Right atrium auricular region (tissue), 2 donors: ENCODE data around the gene CA14. TPM values are rescaled to one million over a fixed set of nuclear protein-coding genes. Genes with fewer than 3 reads are reported as not detected.

Source experiments
- DNase-seq: peaks from one replicate; pipeline ENCODE4 v3.0.0-alpha.2; 2019; ENCODE audit warnings: low spot score
- H3K27ac ChIP-seq, 2 donors: fragments of 200-600 bp; sonication (generic); 1 replicate in 1 of 2; 2 replicates in 1 of 2; pipeline ENCODE4 v1.5.1; 2016 to 2019
- H3K27me3 ChIP-seq, 2 donors: fragments of 200-600 bp; sonication (generic); one replicate each; pipeline versions ENCODE4 v1.5.1 to v1.6.0; 2017 to 2019
- H3K36me3 ChIP-seq: fragments of 200-600 bp; sonication (generic); one replicate; pipeline ENCODE4 v1.5.1; 2016
- H3K4me1 ChIP-seq, 2 donors: fragments of 200-600 bp; sonication (generic); one replicate each; pipeline versions ENCODE4 v1.5.1 to v1.6.0; 2017 to 2019
- H3K4me3 ChIP-seq, 2 donors: fragments of 200-600 bp; sonication (generic); 1 replicate in 1 of 2; 2 replicates in 1 of 2; pipeline ENCODE4 v1.5.1; 2017 to 2019; ENCODE audit warnings: mild to moderate bottlenecking in 1 of 2, moderate library complexity in 1 of 2
- H3K9me3 ChIP-seq, 2 donors: fragments of 200-600 bp; sonication (generic); one replicate each; pipeline ENCODE4 v1.5.1; 2019
- CTCF ChIP-seq, 2 donors: fragments of 200-600 bp; sonication (generic); IDR thresholded peaks; one replicate each; pipeline ENCODE4 v1.5.1; 2019; ENCODE audit warnings: antibody characterized with exemption in 2 of 2
- total RNA-seq, 2 donors: library from RNA; depleted of rRNA; stranded (reverse); fragments of >200 nt; gene quantifications; one replicate each; pipeline ENCODE4 v1.1.0, GENCODE V29; 2016

CA14 gene
- total RNA-seq, 2 donors from 2014 or later = 4.2 to 5.7 TPM

GRCh38 chr1:150282558-150282958 is 25.0 kb downstream of the CA14 start:
- Histone ChIP-seq H3K4me1 (peaks cover 0 to 20% of the 10 kb centered on the region in 2 donors), H3K4me3 (peak overlapping the region; percentile 46 to 60), H3K9me3 (no peaks in the 10 kb centered on the region), H3K36me3 (peaks cover 15% of the 10 kb centered on the region), H3K27me3 (no peaks in the 10 kb centered on the region), H3K27ac (peak overlapping the region; percentile 90 to 98)
- no peak for DNase-seq
- no peak for TF ChIP-seq CTCF (IDR thresholded peaks at IDR 0.05)

- Histone ChIP-seq H3K4me1 (peaks cover 0 to 20% of the 10 kb centered on the region in 2 donors), H3K9me3 (no peaks in the 10 kb centered on the region), H3K27ac (peak overlapping the region; percentile 90 to 98), H3K4me3 (peak overlapping the region; percentile 46 to 60), H3K27me3 (no peaks in the 10 kb centered on the region), H3K36me3 (peaks cover 17% of the 10 kb centered on the region)
- no peak for DNase-seq
- no peak for TF ChIP-seq CTCF (IDR thresholded peaks at IDR 0.05)
These were observed 25.7 kb downstream of the CA14 start for GRCh38 chr1:150283260-150283659.

- Histone ChIP-seq H3K4me1 (peaks cover 0 to 7% of the 10 kb centered on the region in 2 donors), H3K36me3 (peaks cover 17% of the 10 kb centered on the region), H3K27ac (no peak overlapping the region), H3K9me3 (no peaks in the 10 kb centered on the region), H3K4me3 (no peak overlapping the region), H3K27me3 (no peaks in the 10 kb centered on the region)
- TF ChIP-seq CTCF (IDR thresholded peaks at IDR 0.05) = no peak
- no peak for DNase-seq
These were observed 30.8 kb downstream of the CA14 start for GRCh38 chr1:150288382-150288781.

- Histone ChIP-seq H3K36me3 (peaks cover 17% of the 10 kb centered on the region), H3K27ac (no peak overlapping the region), H3K27me3 (no peaks in the 10 kb centered on the region), H3K4me1 (peaks cover 0 to 8% of the 10 kb centered on the region in 2 donors), H3K9me3 (no peaks in the 10 kb centered on the region), H3K4me3 (no peak overlapping the region)
- no peak for DNase-seq
- no peak for TF ChIP-seq CTCF (IDR thresholded peaks at IDR 0.05)
These were observed 31.2 kb downstream of the CA14 start for GRCh38 chr1:150288822-150289221.

- Histone ChIP-seq H3K27me3 (no peaks in the 10 kb centered on the region), H3K27ac (peak within 1 kb of the TSS; percentile 83 to 84), H3K36me3 (peaks cover 23% of the 10 kb centered on the region), H3K4me3 (peak within 1 kb of the TSS; percentile 80 to 83), H3K9me3 (no peaks in the 10 kb centered on the region), H3K4me1 (peaks cover 0 to 13% of the 10 kb centered on the region in 2 donors)
- peak; percentile 93 for DNase-seq
- no peak for TF ChIP-seq CTCF (IDR thresholded peaks at IDR 0.05)
These were observed 36.1 kb downstream of the CA14 start, which contains the start of gene MRPS21 for GRCh38 chr1:150293433-150294253. Gene MRPS21, plus strand, starts transcription at chr1:150293861. Its CDS starts 506 bp downstream, at chr1:150294367.
